SK-N-SH treated with all-trans-retinoic acid at 6 μM for 48 hours (cell line): ENCODE measurements around the gene SETD3.
A peak's percentile ranks its signal among the peaks of the same experiment; 100 is the strongest.

ENCODE experiments used
- ATAC-seq: fragments of 200-7000 bp; cut with Tn5 transposase; 3 replicates; pipeline ENCODE4 v1.9.1; 2020; ENCODE audit warnings: mild to moderate bottlenecking, moderate library complexity
- ARNTL ChIP-seq: fragments of 450-650 bp; formaldehyde crosslinking; IDR thresholded peaks from 2 replicates; pipeline ENCODE4 v1.5.0; 2020; ENCODE audit warnings: low read depth, mild to moderate bottlenecking, moderate library complexity, borderline replicate concordance
- BACH2 ChIP-seq: fragments of 250-450 bp; sonication (Bioruptor Pico); IDR thresholded peaks from 2 replicates; pipeline ENCODE4 v1.9.0; 2021; ENCODE audit warnings: mild to moderate bottlenecking, borderline replicate concordance
- CSDC2 ChIP-seq: fragments of 250-450 bp; sonication (Bioruptor Pico); IDR thresholded peaks from 2 replicates; pipeline ENCODE4 v1.5.0; 2020; ENCODE audit warnings: mild to moderate bottlenecking, moderate library complexity
- CSRNP3 ChIP-seq: fragments of 250-450 bp; sonication (Bioruptor Pico); IDR thresholded peaks from 2 replicates; pipeline ENCODE4 v1.5.1; 2021; ENCODE audit warnings: mild to moderate bottlenecking, moderate library complexity
- GLIS3 ChIP-seq: fragments of 250-450 bp; sonication (Bioruptor Pico); IDR thresholded peaks from 2 replicates; pipeline ENCODE4 v1.5.0; 2020; ENCODE audit warnings: mild to moderate bottlenecking, moderate library complexity
- ISL1 ChIP-seq: fragments of 250-450 bp; sonication (Bioruptor Pico); IDR thresholded peaks from 2 replicates; pipeline ENCODE4 v2.1.2; 2022; ENCODE audit warnings: mild to moderate bottlenecking, moderate library complexity
- PATZ1 ChIP-seq: fragments of 250-450 bp; sonication (Bioruptor Pico); IDR thresholded peaks from 2 replicates; pipeline ENCODE4 v1.8.0; 2020; ENCODE audit warnings: mild to moderate bottlenecking, moderate library complexity, borderline replicate concordance
- POU6F1 ChIP-seq: fragments of 250-450 bp; sonication (Bioruptor Pico); IDR thresholded peaks from 2 replicates; pipeline ENCODE4 v1.8.0; 2021; ENCODE audit warnings: low read depth, mild to moderate bottlenecking, moderate library complexity, borderline replicate concordance
- PPARA ChIP-seq: fragments of 250-450 bp; sonication (Bioruptor Pico); IDR thresholded peaks from 2 replicates; pipeline ENCODE4 v1.5.0; 2020; ENCODE audit warnings: mild to moderate bottlenecking, borderline replicate concordance
- RARB ChIP-seq: fragments of 250-450 bp; sonication (Bioruptor Pico); IDR thresholded peaks from 2 replicates; pipeline ENCODE4 v1.8.0; 2021; ENCODE audit warnings: mild to moderate bottlenecking, moderate library complexity
- TCF4 ChIP-seq: fragments of 250-450 bp; sonication (Bioruptor Pico); IDR thresholded peaks from 2 replicates; pipeline ENCODE4 v1.8.0; 2021; ENCODE audit warnings: mild to moderate bottlenecking, moderate library complexity, borderline replicate concordance
- TOX ChIP-seq: fragments of 250-450 bp; sonication (Bioruptor Pico); IDR thresholded peaks from 2 replicates; pipeline ENCODE4 v1.8.0; 2021; ENCODE audit warnings: mild to moderate bottlenecking, moderate library complexity, borderline replicate concordance
- TSHZ2 ChIP-seq: fragments of 250-450 bp; sonication (Bioruptor Pico); IDR thresholded peaks from 2 replicates; pipeline ENCODE4 v1.5.0; 2020; ENCODE audit warnings: mild to moderate bottlenecking, moderate library complexity
- ZC3H10 ChIP-seq: fragments of 250-450 bp; sonication (Bioruptor Pico); IDR thresholded peaks from 2 replicates; pipeline ENCODE4 v1.5.1; 2021; ENCODE audit warnings: mild to moderate bottlenecking, moderate library complexity
- ZFP3 ChIP-seq: fragments of 250-450 bp; sonication (Bioruptor Pico); IDR thresholded peaks from 2 replicates; pipeline ENCODE4 v1.5.0; 2020; ENCODE audit warnings: mild to moderate bottlenecking, moderate library complexity
- ZFP30 ChIP-seq: fragments of 450-650 bp; formaldehyde crosslinking; IDR thresholded peaks from 2 replicates; pipeline ENCODE4 v1.5.0; 2022; ENCODE audit warnings: mild to moderate bottlenecking, moderate library complexity
- ZNF565 ChIP-seq: fragments of 450-650 bp; formaldehyde crosslinking; conservative IDR thresholded peaks from 2 replicates; pipeline ENCODE4 v1.5.0; 2020; ENCODE audit warnings: low read depth, mild to moderate bottlenecking, moderate library complexity
- ZNF70 ChIP-seq: fragments of 450-650 bp; formaldehyde crosslinking; IDR thresholded peaks from 2 replicates; pipeline ENCODE4 v1.5.0; 2020; ENCODE audit warnings: mild to moderate bottlenecking, moderate library complexity
- ZNF8 ChIP-seq: fragments of 450-650 bp; formaldehyde crosslinking; IDR thresholded peaks from 2 replicates; pipeline ENCODE4 v1.5.0; 2020; ENCODE audit warnings: mild to moderate bottlenecking, moderate library complexity

SETD3 gene

GRCh38 chr14:99518441-99519346 lies 38.0 kb upstream of the SETD3 start:
- peak; percentile 78 for ATAC-seq
- TF ChIP-seq TSHZ2 (CRISPR knock-in tag) (no peak), ZFP3 (CRISPR knock-in tag) (no peak), POU6F1 (CRISPR knock-in tag) (no peak), GLIS3 (CRISPR knock-in tag) (no peak), CSDC2 (no peak), ZFP30 (CRISPR knock-in tag) (no peak), PPARA (CRISPR knock-in tag) (no peak), ISL1 (CRISPR knock-in tag) (no peak), BACH2 (CRISPR knock-in tag) (no peak), ZNF8 (CRISPR knock-in tag) (no peak), ZNF565 (no peak), ARNTL (no peak), PATZ1 (CRISPR knock-in tag) (no peak), ZNF70 (CRISPR knock-in tag) (no peak), TOX (no peak), CSRNP3 (CRISPR knock-in tag) (no peak), ZC3H10 (CRISPR knock-in tag) (no peak)

- ATAC-seq, result no peak
- TF ChIP-seq PPARA (CRISPR knock-in tag) (no peak), ZNF565 (no peak), TCF4 (CRISPR knock-in tag) (no peak)
Measured at GRCh38 chr14:99517643-99518381, 37.2 kb upstream of the SETD3 start.

- TF ChIP-seq TSHZ2 (CRISPR knock-in tag) (no peak), ZNF70 (CRISPR knock-in tag) (no peak), ZNF565 (no peak), ZFP30 (CRISPR knock-in tag) (no peak), ZC3H10 (CRISPR knock-in tag) (no peak), PATZ1 (CRISPR knock-in tag) (no peak), POU6F1 (CRISPR knock-in tag) (no peak), BACH2 (CRISPR knock-in tag) (no peak), RARB (CRISPR knock-in tag) (no peak)
- TF ChIP-seq, all 23 proteins: peak for 0
Measured at GRCh38 chr14:99516871-99517642, 36.4 kb upstream of the SETD3 start.

More at GRCh38 chr14:99516871-99517642, 36.4 kb upstream of the SETD3 start:
- no peak for ATAC-seq
